ENCODE measurements around the gene FXN. TPM values are rescaled to one million over a fixed set of nuclear protein-coding genes. Genes with fewer than 3 reads are reported as not detected.

Gene FXN
- polyA plus RNA-seq, 2 donors, result 3.3 to 10.9 TPM

- 90 to 93% methylated on average over 4 of the region's 4 CpGs for WGBS, 2 donors
- no peaks in the 10 kb centered on the region for H3K27me3 ChIP-seq (ENCODE audit: control insufficient read depth in 1 of 2, insufficient read depth in 2 of 2, low read length in 2 of 2)
- no peaks in the 10 kb centered on the region for H3K4me1 ChIP-seq (ENCODE audit: control insufficient read depth in 2 of 2, insufficient read depth in 2 of 2, low read length in 1 of 2)
- H3K27ac ChIP-seq (ENCODE audit: low read depth in 2 of 2, low read length in 1 of 2), result no peak overlapping the region
- H3K9me3 ChIP-seq (ENCODE audit: control insufficient read depth in 2 of 2, insufficient read depth in 1 of 2, low read depth in 1 of 2, low read length in 1 of 2), result no peaks in the 10 kb centered on the region
- H3K4me3 ChIP-seq (ENCODE audit: low read depth in 1 of 2, low read length in 2 of 2), result no peak overlapping the region
- peaks cover 0 to 3% of the 10 kb centered on the region in 2 donors for H3K36me3 ChIP-seq (ENCODE audit: control insufficient read depth in 2 of 2, insufficient read depth in 2 of 2, low read length in 1 of 2)
These were observed 20.8 kb downstream of the FXN start for GRCh38 chr9:69056191-69056815.

DNA sequence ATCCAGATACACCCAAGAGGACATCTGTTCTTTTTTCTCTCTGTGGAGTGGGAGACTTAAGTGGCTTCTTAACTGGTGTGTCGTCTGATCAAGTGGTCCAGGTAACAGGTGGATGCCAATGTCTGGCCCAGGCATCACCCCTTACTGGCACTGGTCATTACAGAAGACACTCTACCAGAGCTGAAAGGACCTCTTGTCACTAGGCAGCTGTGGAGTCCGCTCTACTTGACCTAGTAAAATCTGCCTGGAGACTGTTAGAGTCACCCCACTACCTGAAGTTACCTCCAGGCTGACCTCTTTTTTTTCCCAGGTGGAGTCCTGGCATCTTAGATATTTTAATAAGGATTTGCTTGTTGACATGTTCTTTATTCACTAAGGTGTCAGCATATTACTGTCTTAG is 22.5 kb downstream of the FXN start:
- 94 to 96% methylated on average over 2 of the region's 2 CpGs for WGBS, 2 donors

GRCh38 chr9:69060766-69061165 is 25.2 kb downstream of the FXN start:
- Histone ChIP-seq H3K4me3 (ENCODE audit: low read depth in 1 of 2, low read length in 2 of 2) (no peak overlapping the region), H3K27ac (ENCODE audit: low read depth in 2 of 2, low read length in 1 of 2) (no peak overlapping the region), H3K9me3 (ENCODE audit: control insufficient read depth in 2 of 2, insufficient read depth in 1 of 2, low read depth in 1 of 2, low read length in 1 of 2) (no peaks in the 10 kb centered on the region), H3K4me1 (ENCODE audit: control insufficient read depth in 2 of 2, insufficient read depth in 2 of 2, low read length in 1 of 2) (no peaks in the 10 kb centered on the region), H3K27me3 (ENCODE audit: control insufficient read depth in 1 of 2, insufficient read depth in 2 of 2, low read length in 2 of 2) (no peaks in the 10 kb centered on the region), H3K36me3 (ENCODE audit: control insufficient read depth in 2 of 2, insufficient read depth in 2 of 2, low read length in 1 of 2) (no peaks in the 10 kb centered on the region)
- WGBS, 2 donors, result 29 to 45% methylated on average over 1 of the region's 1 CpG

More for the DNA sequence above, 22.5 kb downstream of the FXN start:
- Histone ChIP-seq H3K4me1 (ENCODE audit: control insufficient read depth in 2 of 2, insufficient read depth in 2 of 2, low read length in 1 of 2) (no peaks in the 10 kb centered on the region), H3K36me3 (ENCODE audit: control insufficient read depth in 2 of 2, insufficient read depth in 2 of 2, low read length in 1 of 2) (peaks cover 0 to 3% of the 10 kb centered on the region in 2 donors), H3K9me3 (ENCODE audit: control insufficient read depth in 2 of 2, insufficient read depth in 1 of 2, low read depth in 1 of 2, low read length in 1 of 2) (no peaks in the 10 kb centered on the region), H3K27me3 (ENCODE audit: control insufficient read depth in 1 of 2, insufficient read depth in 2 of 2, low read length in 2 of 2) (no peaks in the 10 kb centered on the region), H3K27ac (ENCODE audit: low read depth in 2 of 2, low read length in 1 of 2) (no peak overlapping the region), H3K4me3 (ENCODE audit: low read depth in 1 of 2, low read length in 2 of 2) (no peak overlapping the region)

GRCh38 chr9:69062195-69062594 is 26.6 kb downstream of the FXN start:
- H3K27me3 ChIP-seq (ENCODE audit: control insufficient read depth in 1 of 2, insufficient read depth in 2 of 2, low read length in 2 of 2), result no peaks in the 10 kb centered on the region
- H3K4me1 ChIP-seq (ENCODE audit: control insufficient read depth in 2 of 2, insufficient read depth in 2 of 2, low read length in 1 of 2), result no peaks in the 10 kb centered on the region
- H3K4me3 ChIP-seq (ENCODE audit: low read depth in 1 of 2, low read length in 2 of 2), result no peak overlapping the region
- 96% methylated on average over 5 of the region's 5 CpGs for WGBS, 2 donors
- no peak overlapping the region for H3K27ac ChIP-seq (ENCODE audit: low read depth in 2 of 2, low read length in 1 of 2)
- peaks cover 0 to 5% of the 10 kb centered on the region in 2 donors for H3K36me3 ChIP-seq (ENCODE audit: control insufficient read depth in 2 of 2, insufficient read depth in 2 of 2, low read length in 1 of 2)
- H3K9me3 ChIP-seq (ENCODE audit: control insufficient read depth in 2 of 2, insufficient read depth in 1 of 2, low read depth in 1 of 2, low read length in 1 of 2), result no peaks in the 10 kb centered on the region

GRCh38 chr9:69063839-69064238 is 28.3 kb downstream of the FXN start:
- 84 to 88% methylated on average over 4 of the region's 4 CpGs for WGBS, 2 donors
- Histone ChIP-seq H3K27ac (ENCODE audit: low read depth in 2 of 2, low read length in 1 of 2) (no peak overlapping the region), H3K36me3 (ENCODE audit: control insufficient read depth in 2 of 2, insufficient read depth in 2 of 2, low read length in 1 of 2) (peaks cover 0 to 10% of the 10 kb centered on the region in 2 donors), H3K4me1 (ENCODE audit: control insufficient read depth in 2 of 2, insufficient read depth in 2 of 2, low read length in 1 of 2) (no peaks in the 10 kb centered on the region), H3K27me3 (ENCODE audit: control insufficient read depth in 1 of 2, insufficient read depth in 2 of 2, low read length in 2 of 2) (no peaks in the 10 kb centered on the region), H3K4me3 (ENCODE audit: low read depth in 1 of 2, low read length in 2 of 2) (no peak overlapping the region), H3K9me3 (ENCODE audit: control insufficient read depth in 2 of 2, insufficient read depth in 1 of 2, low read depth in 1 of 2, low read length in 1 of 2) (no peaks in the 10 kb centered on the region)

GRCh38 chr9:69065660-69066059 is 30.1 kb downstream of the FXN start:
- 67 to 85% methylated on average over 1 of the region's 1 CpG for WGBS, 2 donors
- H3K27me3 ChIP-seq (ENCODE audit: control insufficient read depth in 1 of 2, insufficient read depth in 2 of 2, low read length in 2 of 2), result no peaks in the 10 kb centered on the region
- no peaks in the 10 kb centered on the region for H3K4me1 ChIP-seq (ENCODE audit: control insufficient read depth in 2 of 2, insufficient read depth in 2 of 2, low read length in 1 of 2)
- no peak overlapping the region for H3K27ac ChIP-seq (ENCODE audit: low read depth in 2 of 2, low read length in 1 of 2)
- no peaks in the 10 kb centered on the region for H3K9me3 ChIP-seq (ENCODE audit: control insufficient read depth in 2 of 2, insufficient read depth in 1 of 2, low read depth in 1 of 2, low read length in 1 of 2)
- no peak overlapping the region for H3K4me3 ChIP-seq (ENCODE audit: low read depth in 1 of 2, low read length in 2 of 2)
- H3K36me3 ChIP-seq (ENCODE audit: control insufficient read depth in 2 of 2, insufficient read depth in 2 of 2, low read length in 1 of 2), result peaks cover 0 to 10% of the 10 kb centered on the region in 2 donors

DNA sequence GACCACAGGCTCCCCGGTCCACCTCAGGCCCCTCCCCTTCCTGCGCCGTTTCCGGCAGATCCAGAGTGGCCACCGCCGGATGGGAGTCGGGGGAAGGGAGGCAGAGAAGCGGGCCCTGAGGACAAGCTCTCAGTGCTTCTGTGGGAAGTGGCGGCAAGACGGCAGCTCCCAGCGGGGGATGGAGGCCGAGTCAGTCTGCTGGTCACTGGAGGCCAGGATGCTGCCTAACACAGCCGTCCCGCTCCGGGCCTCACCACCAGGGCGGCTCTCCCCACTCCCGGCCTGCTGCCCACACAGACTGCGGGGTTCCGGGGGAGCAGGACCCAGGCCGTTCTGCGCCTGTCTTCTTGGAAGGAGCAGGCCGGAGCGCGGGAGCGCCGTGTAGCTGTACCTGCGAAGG is 31.4 kb downstream of the FXN start:
- Histone ChIP-seq H3K9me3 (ENCODE audit: control insufficient read depth in 2 of 2, insufficient read depth in 1 of 2, low read depth in 1 of 2, low read length in 1 of 2) (no peaks in the 10 kb centered on the region), H3K27ac (ENCODE audit: low read depth in 2 of 2, low read length in 1 of 2) (no peak overlapping the region), H3K4me1 (ENCODE audit: control insufficient read depth in 2 of 2, insufficient read depth in 2 of 2, low read length in 1 of 2) (no peaks in the 10 kb centered on the region), H3K36me3 (ENCODE audit: control insufficient read depth in 2 of 2, insufficient read depth in 2 of 2, low read length in 1 of 2) (peaks cover 0 to 10% of the 10 kb centered on the region in 2 donors), H3K27me3 (ENCODE audit: control insufficient read depth in 1 of 2, insufficient read depth in 2 of 2, low read length in 2 of 2) (no peaks in the 10 kb centered on the region), H3K4me3 (ENCODE audit: low read depth in 1 of 2, low read length in 2 of 2) (no peak overlapping the region)
- WGBS, 2 donors, result 93 to 97% methylated on average over 27 of the region's 27 CpGs

GRCh38 chr9:69070201-69070600 is 34.6 kb downstream of the FXN start:
- Histone ChIP-seq H3K4me3 (ENCODE audit: low read depth in 1 of 2, low read length in 2 of 2) (no peak overlapping the region), H3K36me3 (ENCODE audit: control insufficient read depth in 2 of 2, insufficient read depth in 2 of 2, low read length in 1 of 2) (peaks cover 2 to 10% of the 10 kb centered on the region in 2 donors), H3K27ac (ENCODE audit: low read depth in 2 of 2, low read length in 1 of 2) (no peak overlapping the region), H3K9me3 (ENCODE audit: control insufficient read depth in 2 of 2, insufficient read depth in 1 of 2, low read depth in 1 of 2, low read length in 1 of 2) (no peaks in the 10 kb centered on the region), H3K4me1 (ENCODE audit: control insufficient read depth in 2 of 2, insufficient read depth in 2 of 2, low read length in 1 of 2) (no peaks in the 10 kb centered on the region), H3K27me3 (ENCODE audit: control insufficient read depth in 1 of 2, insufficient read depth in 2 of 2, low read length in 2 of 2) (no peaks in the 10 kb centered on the region)
- WGBS, 2 donors, result 94 to 98% methylated on average over 7 of the region's 7 CpGs

DNA sequence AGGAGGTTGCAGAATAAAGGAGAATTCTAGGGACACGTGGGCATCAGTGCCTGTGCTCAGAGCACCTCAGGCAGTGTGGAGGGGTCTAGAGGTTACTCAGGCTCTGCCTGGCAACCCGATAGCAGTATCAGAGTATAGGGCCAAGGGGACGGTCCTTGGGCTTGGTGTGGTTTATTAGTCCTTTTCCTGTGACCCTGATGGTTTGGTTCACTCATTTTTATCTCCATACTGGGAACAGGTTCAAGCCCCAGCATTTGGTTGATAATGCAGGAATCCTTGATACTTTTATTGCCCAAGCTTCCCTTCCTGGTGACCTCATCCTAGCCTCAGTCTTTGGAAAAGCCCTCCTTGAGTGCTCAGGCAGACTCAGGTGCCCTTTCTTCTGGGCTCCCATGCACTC is 35.5 kb downstream of the FXN start:
- Histone ChIP-seq H3K27me3 (ENCODE audit: control insufficient read depth in 1 of 2, insufficient read depth in 2 of 2, low read length in 2 of 2) (no peaks in the 10 kb centered on the region), H3K27ac (ENCODE audit: low read depth in 2 of 2, low read length in 1 of 2) (no peak overlapping the region), H3K9me3 (ENCODE audit: control insufficient read depth in 2 of 2, insufficient read depth in 1 of 2, low read depth in 1 of 2, low read length in 1 of 2) (no peaks in the 10 kb centered on the region), H3K4me3 (ENCODE audit: low read depth in 1 of 2, low read length in 2 of 2) (no peak overlapping the region), H3K36me3 (ENCODE audit: control insufficient read depth in 2 of 2, insufficient read depth in 2 of 2, low read length in 1 of 2) (peaks cover 2 to 10% of the 10 kb centered on the region in 2 donors), H3K4me1 (ENCODE audit: control insufficient read depth in 2 of 2, insufficient read depth in 2 of 2, low read length in 1 of 2) (no peaks in the 10 kb centered on the region)
- WGBS, 2 donors, result 81 to 96% methylated on average over 3 of the region's 3 CpGs

GRCh38 chr9:69073103-69073502 is 37.6 kb downstream of the FXN start:
- Histone ChIP-seq H3K4me1 (ENCODE audit: control insufficient read depth in 2 of 2, insufficient read depth in 2 of 2, low read length in 1 of 2) (no peaks in the 10 kb centered on the region), H3K27me3 (ENCODE audit: control insufficient read depth in 1 of 2, insufficient read depth in 2 of 2, low read length in 2 of 2) (no peaks in the 10 kb centered on the region), H3K27ac (ENCODE audit: low read depth in 2 of 2, low read length in 1 of 2) (no peak overlapping the region), H3K9me3 (ENCODE audit: control insufficient read depth in 2 of 2, insufficient read depth in 1 of 2, low read depth in 1 of 2, low read length in 1 of 2) (no peaks in the 10 kb centered on the region), H3K4me3 (ENCODE audit: low read depth in 1 of 2, low read length in 2 of 2) (no peak overlapping the region), H3K36me3 (ENCODE audit: control insufficient read depth in 2 of 2, insufficient read depth in 2 of 2, low read length in 1 of 2) (peaks cover 2 to 5% of the 10 kb centered on the region in 2 donors)
- WGBS, 2 donors, result 58 to 67% methylated on average over 4 of the region's 4 CpGs

All from esophagus (tissue), 2 donors.